Mucosa of rectum (tissue), 2 donors: ENCODE measurements around the gene FAM83E.
"Not testable (repeated sequence)": the region's sequence is repeated elsewhere in the genome, so short reads cannot be mapped to it uniquely, and the experiment has no call there.

Experiments
- H3K27ac ChIP-seq, 2 donors: one replicate each; pipeline ENCODE4 v1.7.0; 2013; ENCODE audit warnings: inconsistent platforms in 2 of 2, low read depth in 2 of 2, low read length in 2 of 2
- H3K27me3 ChIP-seq, 2 donors: one replicate each; pipeline ENCODE4 v1.7.0; 2013; ENCODE audit warnings: low read length in 2 of 2; ENCODE audit not compliant: control insufficient read depth in 2 of 2, insufficient read depth in 2 of 2
- H3K36me3 ChIP-seq, 2 donors: one replicate each; pipeline ENCODE4 v1.7.0; 2013; ENCODE audit warnings: low read length in 2 of 2; ENCODE audit not compliant: control insufficient read depth in 2 of 2, insufficient read depth in 2 of 2
- H3K4me1 ChIP-seq, 2 donors: one replicate each; pipeline ENCODE4 v1.7.0; 2013; ENCODE audit warnings: low read length in 2 of 2, mild to moderate bottlenecking in 1 of 2; ENCODE audit not compliant: control insufficient read depth in 2 of 2, insufficient read depth in 2 of 2
- H3K4me3 ChIP-seq, 2 donors: one replicate each; pipeline ENCODE4 v1.7.0; 2013; ENCODE audit warnings: low read length in 2 of 2
- H3K9ac ChIP-seq, 2 donors: one replicate each; pipeline ENCODE4 v1.7.0; 2013; ENCODE audit warnings: low read length in 2 of 2, low read depth in 1 of 2, mild to moderate bottlenecking in 1 of 2
- H3K9me3 ChIP-seq, 2 donors: one replicate each; pipeline ENCODE4 v1.7.0; 2013; ENCODE audit warnings: low read length in 2 of 2; ENCODE audit not compliant: control insufficient read depth in 2 of 2
- donor health status: healthy.
- donor health status: Normal muscosa, but diverticular disease.

FAM83E gene

DNA sequence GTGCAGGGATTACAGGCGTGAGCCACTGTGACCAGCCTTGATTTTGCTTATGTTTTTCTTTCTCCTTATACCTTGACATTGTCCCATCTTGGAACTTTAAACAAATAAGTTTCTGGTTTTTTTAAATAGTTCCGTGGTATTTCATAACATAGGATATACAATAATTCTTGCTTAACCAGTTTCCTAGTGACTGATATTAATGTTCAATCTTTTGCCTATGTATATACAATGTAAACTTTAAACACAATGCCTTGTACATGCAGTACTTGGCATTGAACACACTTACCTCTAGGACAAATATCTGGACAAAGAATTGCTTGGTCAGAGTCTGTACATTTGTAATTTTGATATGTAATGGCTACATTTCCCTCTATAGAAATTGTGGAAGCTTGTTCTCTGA is 32.7 kb downstream of the FAM83E start:
- no peak overlapping the region for H3K4me3 ChIP-seq
- no peaks in the 10 kb centered on the region for H3K9me3 ChIP-seq

GRCh38 chr19:48578891-48579290 is 36.0 kb downstream of the FAM83E start:
- H3K9me3 ChIP-seq, result no peaks in the 10 kb centered on the region
- H3K4me1 ChIP-seq, result peaks cover 0 to under 1% of the 10 kb centered on the region in 2 donors
- no peaks in the 10 kb centered on the region for H3K36me3 ChIP-seq
- H3K27ac ChIP-seq, result no peak overlapping the region
- H3K9ac ChIP-seq, result no peak overlapping the region
- H3K4me3 ChIP-seq, result no peak overlapping the region
- no peaks in the 10 kb centered on the region for H3K27me3 ChIP-seq

More for the DNA sequence above, 32.7 kb downstream of the FAM83E start:
- no peaks in the 10 kb centered on the region for H3K27me3 ChIP-seq
- no peak overlapping the region for H3K9ac ChIP-seq
- H3K4me1 ChIP-seq, result peaks cover 0 to 7% of the 10 kb centered on the region in 2 donors
- no peak overlapping the region for H3K27ac ChIP-seq
- no peaks in the 10 kb centered on the region for H3K36me3 ChIP-seq

- not testable (repeated sequence) for H3K27me3 ChIP-seq, H3K4me1 ChIP-seq, H3K36me3 ChIP-seq, H3K27ac ChIP-seq, H3K9ac ChIP-seq, H3K9me3 ChIP-seq, H3K4me3 ChIP-seq
Observed at GRCh38 chr19:48577908-48578307, 37.0 kb downstream of the FAM83E start.

DNA sequence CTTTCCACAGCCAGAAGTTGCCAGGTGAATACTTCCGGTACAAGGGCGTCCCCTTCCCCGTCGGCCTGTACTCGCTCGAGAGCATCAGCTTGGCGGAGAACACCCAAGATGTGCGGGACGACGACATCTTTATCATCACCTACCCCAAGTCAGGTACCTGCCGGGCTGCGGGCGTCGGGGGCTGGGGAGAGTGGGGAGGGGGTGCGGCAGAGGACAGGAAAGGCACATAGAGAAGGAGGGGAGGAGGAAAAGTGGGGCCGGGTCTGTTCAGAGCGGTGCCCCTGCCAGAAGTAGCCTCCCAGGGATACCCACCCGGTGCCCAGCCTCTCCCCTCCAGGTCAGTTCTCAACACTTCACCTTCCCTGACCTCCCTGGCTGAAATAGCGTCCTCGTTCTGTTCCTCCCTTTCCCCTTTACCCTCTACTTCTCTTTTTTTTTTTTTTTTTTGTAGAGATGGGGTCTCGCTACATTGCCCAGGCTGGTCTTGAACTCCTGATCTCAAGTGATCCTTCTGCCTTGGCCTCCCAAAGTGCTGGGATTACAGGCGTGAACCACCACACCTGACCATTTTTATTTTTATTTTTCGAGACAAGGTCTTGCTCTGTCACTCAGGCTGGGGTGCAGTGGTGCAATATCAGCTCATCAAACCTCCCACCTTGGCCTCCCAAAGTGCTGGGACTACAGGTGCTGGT is 38.8 kb downstream of the FAM83E start:
- no peak overlapping the region for H3K9ac ChIP-seq
- no peaks in the 10 kb centered on the region for H3K4me1 ChIP-seq
- H3K9me3 ChIP-seq, result no peaks in the 10 kb centered on the region
- H3K4me3 ChIP-seq, result no peak overlapping the region
- H3K27me3 ChIP-seq, result no peaks in the 10 kb centered on the region
- no peaks in the 10 kb centered on the region for H3K36me3 ChIP-seq
- H3K27ac ChIP-seq, result no peak overlapping the region

DNA sequence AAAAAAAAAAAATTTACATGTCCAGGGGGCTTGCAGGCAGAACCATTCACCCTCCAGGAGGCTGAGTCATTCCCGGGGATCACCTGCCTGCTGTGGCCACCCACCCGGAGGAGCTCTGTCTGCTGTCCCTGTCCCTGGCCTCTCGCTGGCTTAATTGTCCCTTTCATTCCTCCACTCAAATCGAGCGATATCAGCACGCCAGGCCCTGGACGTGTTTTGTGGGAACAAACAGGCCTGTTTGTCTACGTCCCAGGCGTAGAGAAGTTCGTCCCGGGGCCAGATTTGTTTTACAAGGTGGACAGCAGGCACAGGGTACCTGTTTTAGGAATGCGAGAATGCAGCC is 41.7 kb downstream of the FAM83E start:
- Histone ChIP-seq H3K27ac (no peak overlapping the region), H3K9me3 (no peaks in the 10 kb centered on the region), H3K36me3 (no peaks in the 10 kb centered on the region), H3K4me1 (peaks cover 0 to 2% of the 10 kb centered on the region in 2 donors), H3K9ac (no peak overlapping the region), H3K4me3 (no peak overlapping the region), H3K27me3 (peaks cover 3 to 11% of the 10 kb centered on the region in 2 donors)

DNA sequence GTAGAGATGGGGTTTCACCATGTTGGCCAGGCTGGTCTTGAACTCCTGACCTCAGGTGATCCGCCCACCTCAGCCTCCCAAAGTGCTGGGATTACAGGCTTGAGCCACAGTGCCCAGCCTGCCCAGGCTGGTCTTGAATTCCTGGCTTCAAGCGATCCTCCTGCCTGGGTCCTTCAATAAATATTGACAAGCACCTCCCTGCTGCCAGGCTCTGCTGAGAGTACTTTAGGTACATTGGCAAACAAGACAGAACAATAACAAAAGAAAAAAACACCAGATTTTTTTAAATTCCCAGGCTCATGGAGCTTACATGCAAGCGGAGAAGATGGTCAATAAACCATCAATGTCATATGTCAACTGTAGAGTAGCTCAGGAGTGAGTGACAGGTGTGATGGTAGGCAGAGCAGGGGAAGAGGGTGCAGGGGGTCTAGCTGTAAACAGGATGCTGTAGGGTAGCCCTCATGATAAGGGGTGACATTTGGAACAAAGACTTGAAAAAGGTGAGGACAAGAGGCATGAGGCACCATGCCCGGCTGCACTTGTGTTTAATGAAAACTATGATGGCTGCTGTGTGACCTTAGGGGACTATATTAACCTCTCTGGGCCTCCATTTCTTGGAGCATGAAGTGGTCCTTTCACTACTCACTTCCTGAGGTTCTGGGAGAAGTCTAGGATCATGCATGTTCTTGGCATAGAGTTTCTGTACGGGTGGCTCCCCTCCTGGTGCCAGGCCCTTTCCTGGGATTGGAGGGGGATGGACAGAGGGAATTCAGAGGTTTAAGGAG is 43.3 kb downstream of the FAM83E start:
- no peaks in the 10 kb centered on the region for H3K36me3 ChIP-seq
- H3K27me3 ChIP-seq, result peaks cover 3 to 20% of the 10 kb centered on the region in 2 donors
- no peak overlapping the region for H3K27ac ChIP-seq
- no peak overlapping the region for H3K4me3 ChIP-seq
- peaks cover 0 to 2% of the 10 kb centered on the region in 2 donors for H3K4me1 ChIP-seq
- H3K9ac ChIP-seq, result no peak overlapping the region
- no peaks in the 10 kb centered on the region for H3K9me3 ChIP-seq

DNA sequence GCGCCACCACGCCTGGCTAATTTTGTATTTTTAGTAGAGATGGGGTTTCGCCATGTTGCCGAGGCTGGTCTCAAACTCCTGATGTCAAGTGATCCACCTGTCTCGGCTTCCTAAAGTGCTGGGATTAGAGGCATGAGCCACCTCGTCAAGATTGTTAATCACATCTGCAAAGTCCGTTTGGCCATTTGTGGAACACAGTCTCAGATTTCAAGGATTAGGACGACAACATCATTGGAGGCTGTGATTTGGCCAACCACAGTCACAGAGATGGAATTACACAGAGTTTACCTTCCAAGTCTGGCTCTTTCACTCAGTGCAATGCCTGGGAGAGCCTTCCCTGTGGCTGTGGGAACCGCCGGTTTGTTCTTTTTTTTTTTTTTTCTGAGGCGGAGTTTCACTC is 45.1 kb downstream of the FAM83E start:
- Histone ChIP-seq H3K27me3 (peaks cover 3 to 25% of the 10 kb centered on the region in 2 donors), H3K9ac (no peak overlapping the region), H3K4me3 (no peak overlapping the region), H3K27ac (no peak overlapping the region), H3K36me3 (no peaks in the 10 kb centered on the region), H3K4me1 (peaks cover 0 to 2% of the 10 kb centered on the region in 2 donors), H3K9me3 (no peaks in the 10 kb centered on the region)

DNA sequence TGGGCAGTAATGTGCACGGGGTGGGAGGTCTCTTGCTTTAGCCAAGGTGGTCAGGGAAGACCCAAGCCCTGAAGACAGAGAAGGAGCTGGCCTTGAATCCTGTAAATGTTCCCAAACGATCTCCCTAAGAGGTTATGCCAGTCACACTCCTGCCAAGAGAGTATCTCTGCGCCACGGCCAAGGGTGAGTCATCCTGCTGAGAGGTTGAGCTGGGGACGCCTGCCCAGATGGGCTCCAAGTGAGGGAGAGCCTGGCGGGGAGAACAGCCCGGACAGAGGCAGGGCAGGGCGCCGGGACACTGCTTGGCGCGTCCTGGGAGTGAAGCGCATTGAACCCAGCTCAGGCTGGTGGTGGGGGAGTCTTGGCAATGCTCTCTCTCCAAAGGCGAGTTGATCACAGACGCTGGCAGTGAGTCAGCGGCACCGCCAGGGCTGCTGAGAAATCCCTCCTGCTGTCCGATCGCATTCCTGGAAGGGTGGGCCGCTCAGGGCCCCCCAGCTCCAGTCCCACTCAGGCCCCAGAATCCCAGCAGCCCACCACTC is 46.5 kb downstream of the FAM83E start:
- H3K27me3 ChIP-seq, result peaks cover 3 to 25% of the 10 kb centered on the region in 2 donors
- H3K9me3 ChIP-seq, result no peaks in the 10 kb centered on the region
- H3K36me3 ChIP-seq, result no peaks in the 10 kb centered on the region
- H3K9ac ChIP-seq, result peak overlapping the region in 1 of 2 donors; percentile 27
- H3K4me3 ChIP-seq, result no peak overlapping the region
- peaks cover 0 to 2% of the 10 kb centered on the region in 2 donors for H3K4me1 ChIP-seq
- H3K27ac ChIP-seq, result no peak overlapping the region

GRCh38 chr19:48565090-48565489 is 49.8 kb downstream of the FAM83E start:
- Histone ChIP-seq H3K27ac (no peak overlapping the region), H3K4me3 (no peak overlapping the region), H3K9me3 (no peaks in the 10 kb centered on the region), H3K27me3 (peaks cover 3 to 25% of the 10 kb centered on the region in 2 donors), H3K9ac (no peak overlapping the region), H3K4me1 (peaks cover 0 to 2% of the 10 kb centered on the region in 2 donors), H3K36me3 (no peaks in the 10 kb centered on the region)
